HCT116 (cell line): ENCODE results near the gene NTS. TPM values are rescaled to one million over a fixed set of nuclear protein-coding genes. Genes with fewer than 3 reads are reported as not detected.

Experiments used
- ATAC-seq: fragments of 200-7000 bp; cut with Tn5 transposase; 2 replicates; pipeline ENCODE4 v1.9.1; 2020; ENCODE audit warnings: mild to moderate bottlenecking, moderate library complexity
- Bru-seq: library from RNA; stranded (reverse); fragments of 400-500 nt; gene quantifications from one replicate; lab custom pipeline; 2021; lab: Mats Ljungman, UMichigan
- BruChase-seq, 2 experiments: library from RNA; stranded (reverse); fragments of 400-500 nt; gene quantifications; one replicate each; lab custom pipeline; 2021; lab: Mats Ljungman, UMichigan
- BruUV-seq: library from RNA; stranded (reverse); fragments of 400-500 nt; replicated peaks from 2 replicates; lab custom pipeline; 2021; lab: Mats Ljungman, UMichigan
- CTCF ChIA-PET: fragments of 300-600 bp; sonication (Branson Sonifier 250); formaldehyde crosslinking; loops from one replicate; lab custom pipeline; 2021; ENCODE audit warnings: antibody characterized with exemption; lab: Charles Lee
- POLR2A ChIA-PET: fragments of 300-600, 350-600 bp; sonication (Branson Sonifier 250); formaldehyde crosslinking; loops from one replicate; lab custom pipeline; 2021; ENCODE audit warnings: antibody characterized with exemption; lab: Charles Lee
- RAD21 ChIA-PET, 2 experiments: fragments of 300-600 bp; sonication (Branson Sonifier 250); formaldehyde crosslinking; loops; one replicate each; lab custom pipeline; 2023; ENCODE audit warnings: low total read pairs in 2 of 2; ENCODE audit not compliant: uncharacterized antibody in 2 of 2, unreplicated experiment in 2 of 2, low non-redundant PET in 1 of 2; lab: Charles Lee
- DNase-seq: peaks from one replicate; pipeline ENCODE4 v3.0.0-alpha.2; 2010; ENCODE audit warnings: low read depth, low spot score
- H2AFZ ChIP-seq: fragments of 200-600 bp; shearing (Covaris generic), sonication (generic); 2 replicates; pipeline ENCODE4 v1.6.1; 2017; ENCODE audit warnings: low read depth, mixed run types, mixed read lengths, antibody characterized with exemption, low read length; ENCODE audit not compliant: poor library complexity, severe bottlenecking
- H3K27ac ChIP-seq: 2 replicates; pipeline ENCODE4 v1.5.1; 2012; ENCODE audit warnings: low read depth, low read length
- H3K27me3 ChIP-seq: fragments of 200-600 bp; sonication (generic); 2 replicates; pipeline ENCODE4 v1.6.1; 2016; ENCODE audit warnings: mixed run types, low read length, mixed read lengths; ENCODE audit not compliant: insufficient read depth
- H3K36me3 ChIP-seq, 2 experiments: fragments of 200-500 bp in 1 of 2; fragments of 200-600 bp in 1 of 2; sonication (Bioruptor generic) in 1 of 2; sonication (generic) in 1 of 2; 2 replicates each; pipeline versions ENCODE4 v1.5.1 to v1.6.1; 2014 to 2016; ENCODE audit warnings: low read length in 2 of 2, inconsistent platforms in 1 of 2, mixed read lengths in 1 of 2, mixed run types in 1 of 2; ENCODE audit not compliant: insufficient read depth in 2 of 2, control insufficient read depth in 1 of 2
- H3K4me1 ChIP-seq, 2 experiments: fragments of 200-600 bp in 1 of 2; sonication (generic) in 1 of 2; 2 replicates each; pipeline versions ENCODE4 v1.5.1 to v1.6.1; 2012 to 2017; ENCODE audit warnings: low read length in 2 of 2, inconsistent platforms in 1 of 2, mild to moderate bottlenecking in 1 of 2, mixed read lengths in 1 of 2, mixed run types in 1 of 2, moderate library complexity in 1 of 2; ENCODE audit not compliant: insufficient read depth in 2 of 2, control insufficient read depth in 1 of 2
- H3K4me2 ChIP-seq: fragments of 200-600 bp; sonication (generic); 2 replicates; pipeline ENCODE4 v1.6.1; 2017; ENCODE audit warnings: mixed run types, low read length, mixed read lengths
- H3K4me3 ChIP-seq, 2 experiments: fragments of 200-600 bp in 1 of 2; sonication (generic) in 1 of 2; replicated peaks in 1 of 2; 2 replicates each; pipeline ENCODE4 v1.5.1; 2011 to 2016; ENCODE audit warnings: low read length in 2 of 2, control low read depth in 1 of 2, low read depth in 1 of 2, mild to moderate bottlenecking in 1 of 2, mixed read lengths in 1 of 2, mixed run types in 1 of 2
- H3K79me2 ChIP-seq: fragments of 200-600 bp; sonication (generic); 2 replicates; pipeline ENCODE4 v1.6.1; 2017; ENCODE audit warnings: mild to moderate bottlenecking, mixed run types, low read length, moderate library complexity, mixed read lengths; ENCODE audit not compliant: insufficient read depth
- H3K9ac ChIP-seq: fragments of 200-600 bp; sonication (generic); 2 replicates; pipeline ENCODE4 v1.6.1; 2016; ENCODE audit warnings: low read length, mixed read lengths
- H3K9me2 ChIP-seq: fragments of 200-600 bp; sonication (generic), shearing (Covaris generic); 2 replicates; pipeline ENCODE4 v1.6.1; 2017; ENCODE audit warnings: mixed run types, mild to moderate bottlenecking, moderate library complexity; ENCODE audit not compliant: insufficient read depth
- H3K9me3 ChIP-seq, 2 experiments: fragments of 200-500 bp in 1 of 2; fragments of 200-600 bp in 1 of 2; sonication (Bioruptor generic) in 1 of 2; sonication (generic) in 1 of 2; 2 replicates each; pipeline ENCODE4 v1.6.1; 2014 to 2017; ENCODE audit warnings: low read length in 2 of 2, mixed read lengths in 2 of 2, inconsistent platforms in 1 of 2, low read depth in 1 of 2, mild to moderate bottlenecking in 1 of 2, mixed run types in 1 of 2, moderate library complexity in 1 of 2; ENCODE audit not compliant: control insufficient read depth in 1 of 2, insufficient read depth in 1 of 2
- H4K20me1 ChIP-seq: fragments of 200-600 bp; sonication (generic), shearing (Covaris generic); 2 replicates; pipeline ENCODE4 v1.6.1; 2017; ENCODE audit warnings: mixed run types, mild to moderate bottlenecking, moderate library complexity; ENCODE audit not compliant: insufficient read depth
- CEBPB ChIP-seq: IDR thresholded peaks from 2 replicates; pipeline ENCODE4 v1.6.1; 2012; ENCODE audit warnings: low read depth
- EGR1 ChIP-seq: IDR thresholded peaks from 2 replicates; pipeline ENCODE4 v1.6.1; 2012; ENCODE audit warnings: low read depth
- ELF1 ChIP-seq: IDR thresholded peaks from 2 replicates; pipeline ENCODE4 v1.6.1; 2012; ENCODE audit warnings: low read depth, borderline replicate concordance
- EZH2 ChIP-seq: fragments of 200-600 bp; sonication (generic); IDR thresholded peaks from 2 replicates; pipeline ENCODE4 v1.6.1; 2017; ENCODE audit warnings: antibody characterized with exemption, mixed run types
- FOSL1 ChIP-seq: IDR thresholded peaks from 2 replicates; pipeline ENCODE4 v1.6.1; 2012; ENCODE audit warnings: low read depth
- JUND ChIP-seq: IDR thresholded peaks from 2 replicates; pipeline ENCODE4 v1.6.1; 2012
- MAX ChIP-seq: IDR thresholded peaks from 2 replicates; pipeline ENCODE4 v1.6.1; 2012
- RAD21 ChIP-seq: IDR thresholded peaks from 2 replicates; pipeline ENCODE4 v1.6.1; 2012; ENCODE audit warnings: low read depth, mild to moderate bottlenecking
- REST ChIP-seq: IDR thresholded peaks from 2 replicates; pipeline ENCODE4 v1.6.1; 2012; ENCODE audit warnings: low read depth
- SIN3A ChIP-seq: IDR thresholded peaks from 2 replicates; pipeline ENCODE4 v1.6.1; 2012; ENCODE audit warnings: low read depth
- SP1 ChIP-seq: IDR thresholded peaks from 2 replicates; pipeline ENCODE4 v1.6.1; 2012; ENCODE audit warnings: low read depth
- TCF7L2 ChIP-seq: IDR thresholded peaks from 2 replicates; pipeline ENCODE4 v1.7.0; 2011; ENCODE audit warnings: borderline replicate concordance, inconsistent platforms; ENCODE audit not compliant: insufficient read depth, insufficient read length; ENCODE audit errors: extremely low read depth
- ZFX ChIP-seq: fragments of 450-650 bp; IDR thresholded peaks from 2 replicates; pipeline ENCODE4 v1.6.1; 2017
- intact Hi-C: fragments of 100-400 bp; cut with micrococcal nuclease; formaldehyde crosslinking; loops from 2 replicates; pipeline ENCODE4 v1.10.0; 2022
- long read RNA-seq: library from polyadenylated mRNA; unstranded; transcript quantifications from one replicate; pipeline ENCODE4 v2.0.0, GENCODE V29; 2021; ENCODE audit not compliant: unreplicated experiment
- polyA plus RNA-seq: library from polyadenylated mRNA; unstranded; fragments of >200 nt; gene quantifications from 2 replicates; pipeline ENCODE4 v1.2.1, GENCODE V29; 2012; ENCODE audit warnings: missing spikeins
- total RNA-seq: library from RNA; stranded (reverse); gene quantifications from one replicate; pipeline ENCODE4 v1.2.1, GENCODE V29; 2021; ENCODE audit not compliant: unreplicated experiment

Gene NTS
- not detected for total RNA-seq
- polyA plus RNA-seq = 0.04 TPM in 1 of 2 replicates, not detected in the other
- Bru-seq, nascent RNA = not detected
- BruChase-seq, experiment 1, labeled RNA remaining after a 6-hour chase = not detected
- BruChase-seq, experiment 2, labeled RNA remaining after a 2-hour chase = not detected
- long read RNA-seq = 0 reads

GRCh38 chr12:85874031-85874461 lies at the start of gene NTS:
Gene NTS (plus strand): TSS chr12:85874295. CDS start chr12:85874404, 109 bp downstream.
- CTCF ChIA-PET = no interaction called here
- TF ChIP-seq SP1 (no peak), RAD21 (no peak), EZH2 (no peak), ELF1 (no peak), FOSL1 (no peak), TCF7L2 (no peak), REST (no peak), SIN3A (no peak), ZFX (no peak), MAX (no peak), JUND (no peak), EGR1 (no peak), CEBPB (no peak)
- TF ChIP-seq, all 23 proteins: peak for 0
- Histone ChIP-seq H3K79me2 (no peaks in the 10 kb centered on the region), H3K36me3 (no peaks in the 10 kb centered on the region), H3K27ac (no peak within 1 kb of the TSS), H3K4me1 (no peaks in the 10 kb centered on the region), H3K9me2 (no peaks in the 10 kb centered on the region), H2AFZ (peak within 1 kb of the TSS; percentile 47), H3K27me3 (no peaks in the 10 kb centered on the region), H3K4me3 (no peak within 1 kb of the TSS), H3K9ac (no peak within 1 kb of the TSS), H3K9me3 (no peaks in the 10 kb centered on the region), H3K4me2 (peak within 1 kb of the TSS; percentile 32), H4K20me1 (no peaks in the 10 kb centered on the region)
- DNase-seq (no peak), ATAC-seq (peak; percentile 63)
- BruUV-seq = no TSS peak
- ChIA-PET RAD21 (no interaction called here), POLR2A (no interaction called here)
- intact Hi-C loops = no loop called here
